Keratinocyte (primary cell): Measurements from ENCODE around the gene STK40.

Experiments used
- CTCF ChIP-seq, 3 experiments: IDR thresholded peaks in 1 of 3; conservative IDR thresholded peaks in 1 of 3; optimal IDR thresholded peaks in 1 of 3; 2 replicates in 2 of 3; 3 replicates in 1 of 3; pipeline versions ENCODE3 to v1.5.1; 2011; ENCODE audit warnings: low read length in 3 of 3, mild to moderate bottlenecking in 3 of 3, moderate library complexity in 2 of 3, control low read depth in 1 of 3, inconsistent platforms in 1 of 3; ENCODE audit not compliant: insufficient read depth in 2 of 3; ENCODE audit errors: extremely low read depth in 1 of 3
- EZH2 ChIP-seq: IDR thresholded peaks from one replicate; pipeline ENCODE4 v1.6.1; 2012; ENCODE audit warnings: inconsistent platforms, mild to moderate bottlenecking, low read length, moderate library complexity

- TF ChIP-seq CTCF (optimal IDR thresholded peaks at IDR 0.05 in 1 of 3, IDR thresholded peaks at IDR 0.05 in 1 of 3, conservative IDR thresholded peaks at IDR 0.05 in 1 of 3; ENCODE audit: extremely low read depth in 1 of 3, insufficient read depth in 2 of 3, low read length in 3 of 3) = no peak
- no peak for TF ChIP-seq EZH2
Observed at GRCh38 chr1:36304521-36304920, 81.2 kb downstream of the STK40 start.
